ENCODE results near the gene ATL3. TPM values are rescaled to one million over a fixed set of nuclear protein-coding genes. Genes with fewer than 3 reads are reported as not detected.

The ATL3 gene
- total RNA-seq, 1 donor from 2014 or later, result 31.8 TPM

- no peak overlapping the region for H3K4me3 Mint-ChIP-seq
- CTCF ChIA-PET, result no interaction called here
- no peaks in the 10 kb centered on the region for H3K9me3 Mint-ChIP-seq
- DNase-seq (no peak), ATAC-seq (ENCODE audit: low read depth) (no peak)
- intact Hi-C loops (cut with micrococcal nuclease), result no loop called here
- H3K27me3 Mint-ChIP-seq, result no peaks in the 10 kb centered on the region
- no peaks in the 10 kb centered on the region for H3K36me3 Mint-ChIP-seq (ENCODE audit: low read depth)
- no peak overlapping the region for H3K27ac Mint-ChIP-seq
- TF ChIP-seq CTCF (IDR thresholded peaks at IDR 0.05), result no peak
- POLR2A ChIA-PET, result no interaction called here
- H3K4me1 Mint-ChIP-seq, result peaks cover 10% of the 10 kb centered on the region
Measured at GRCh38 chr11:63705526-63705925, 34.4 kb upstream of the ATL3 start.

- no peaks in the 10 kb centered on the region for H3K9me3 Mint-ChIP-seq
- DNase-seq, result no peak
- H3K27ac Mint-ChIP-seq, result no peak overlapping the region
- ChIA-PET CTCF (no interaction called here), POLR2A (no interaction called here)
- no peak overlapping the region for H3K4me3 Mint-ChIP-seq
- no peak for TF ChIP-seq CTCF (IDR thresholded peaks at IDR 0.05)
- H3K4me1 Mint-ChIP-seq, result peaks cover 13% of the 10 kb centered on the region
- ATAC-seq (ENCODE audit: low read depth), result no peak
- no peaks in the 10 kb centered on the region for H3K27me3 Mint-ChIP-seq
- no peaks in the 10 kb centered on the region for H3K36me3 Mint-ChIP-seq (ENCODE audit: low read depth)
- intact Hi-C loops (cut with micrococcal nuclease), result no loop called here
Measured at GRCh38 chr11:63699896-63700295, 28.7 kb upstream of the ATL3 start.

- H3K4me3 Mint-ChIP-seq, result no peak overlapping the region
- H3K4me1 Mint-ChIP-seq, result peaks cover 7% of the 10 kb centered on the region
- ChIA-PET POLR2A (no interaction called here), CTCF (no interaction called here)
- intact Hi-C loops (cut with micrococcal nuclease), result no loop called here
- no peak overlapping the region for H3K27ac Mint-ChIP-seq
- H3K36me3 Mint-ChIP-seq (ENCODE audit: low read depth), result no peaks in the 10 kb centered on the region
- no peaks in the 10 kb centered on the region for H3K9me3 Mint-ChIP-seq
- H3K27me3 Mint-ChIP-seq, result no peaks in the 10 kb centered on the region
- ATAC-seq (ENCODE audit: low read depth) (no peak), DNase-seq (no peak)
- TF ChIP-seq CTCF (IDR thresholded peaks at IDR 0.05), result no peak
Measured at GRCh38 chr11:63698976-63699733, 28.0 kb upstream of the ATL3 start.

GRCh38 chr11:63694596-63694995, 23.4 kb upstream of the ATL3 start:
- ATAC-seq (ENCODE audit: low read depth) (no peak), DNase-seq (no peak)
- Mint-ChIP-seq H3K36me3 (ENCODE audit: low read depth) (no peaks in the 10 kb centered on the region), H3K4me1 (no peaks in the 10 kb centered on the region), H3K9me3 (no peaks in the 10 kb centered on the region), H3K27ac (no peak overlapping the region), H3K27me3 (no peaks in the 10 kb centered on the region), H3K4me3 (no peak overlapping the region)
- ChIA-PET POLR2A (no interaction called here), CTCF (interaction anchor here (0.7 kb wide), 1 partner anchor 44 kb away, joined by 3 read pairs; no protein-coding TSS in a partner anchor)
- TF ChIP-seq CTCF (IDR thresholded peaks at IDR 0.05), result no peak
- intact Hi-C loops (cut with micrococcal nuclease), result no loop called here

- ChIA-PET CTCF (no interaction called here), POLR2A (no interaction called here)
- no peak for ATAC-seq (ENCODE audit: low read depth)
- Mint-ChIP-seq H3K27ac (no peak overlapping the region), H3K27me3 (no peaks in the 10 kb centered on the region), H3K4me3 (no peak overlapping the region), H3K4me1 (peaks cover 13% of the 10 kb centered on the region), H3K9me3 (no peaks in the 10 kb centered on the region), H3K36me3 (ENCODE audit: low read depth) (no peaks in the 10 kb centered on the region)
- no peak for DNase-seq
- TF ChIP-seq CTCF (IDR thresholded peaks at IDR 0.05), result no peak
- intact Hi-C loops (cut with micrococcal nuclease), result no loop called here
Measured at GRCh38 chr11:63687845-63688244, 16.7 kb upstream of the ATL3 start.

All from activated B cell treated with CpG ODN at 0.5 μM for 24 hours (primary cell).